HG03280 (cell line): Measurements from ENCODE around the gene ESYT1.

Experiments used
- ATAC-seq: cut with Tn5 transposase; IDR thresholded peaks from one replicate; pipeline ENCODE4 v1.9.1; 2021; ENCODE audit warnings: mild to moderate bottlenecking, moderate library complexity; ENCODE audit not compliant: unreplicated experiment

The ESYT1 gene

GRCh38 chr12:56127888-56128669 is at the start of gene ESYT1:
Gene ESYT1, plus strand, starts transcription at chr12:56128267. Its CDS starts 53 bp downstream, at chr12:56128320.
- peak; percentile 90 for ATAC-seq

- no peak for ATAC-seq
These were observed 49.6 kb upstream of the ESYT1 start for GRCh38 chr12:56078427-56078826.

GRCh38 chr12:56078931-56079722 is 48.9 kb upstream of the ESYT1 start:
- ATAC-seq = peak; percentile 65

- ATAC-seq = peak; percentile 25
These were observed 48.1 kb upstream of the ESYT1 start, which contains the start of gene ERBB3 for GRCh38 chr12:56079723-56080555. Gene ERBB3, plus strand, starts transcription at chr12:56080165. Its CDS starts 136 bp downstream, at chr12:56080301.

GRCh38 chr12:56080556-56081138 is 47.4 kb upstream of the ESYT1 start:
- no peak for ATAC-seq

GRCh38 chr12:56081393-56082347 is 46.4 kb upstream of the ESYT1 start:
- ATAC-seq = no peak

- no peak for ATAC-seq
These were observed 45.7 kb upstream of the ESYT1 start for GRCh38 chr12:56082382-56082781.

- no peak for ATAC-seq
These were observed 45.1 kb upstream of the ESYT1 start for GRCh38 chr12:56082967-56083366.

- ATAC-seq = no peak
These were observed 43.0 kb upstream of the ESYT1 start for GRCh38 chr12:56084958-56085543.

GRCh38 chr12:56086096-56086495 is 42.0 kb upstream of the ESYT1 start:
- no peak for ATAC-seq

- ATAC-seq = no peak
These were observed 41.5 kb upstream of the ESYT1 start for GRCh38 chr12:56086608-56087007.

- ATAC-seq = no peak
These were observed 40.8 kb upstream of the ESYT1 start for GRCh38 chr12:56087220-56087619.

GRCh38 chr12:56097738-56098137 is 30.3 kb upstream of the ESYT1 start:
- no peak for ATAC-seq

GRCh38 chr12:56098592-56098991 is 29.5 kb upstream of the ESYT1 start:
- ATAC-seq = no peak

GRCh38 chr12:56099787-56100186 is 28.3 kb upstream of the ESYT1 start:
- ATAC-seq = no peak

- no peak for ATAC-seq
These were observed 27.0 kb upstream of the ESYT1 start for GRCh38 chr12:56101045-56101444.

GRCh38 chr12:56102683-56103065 is 25.4 kb upstream of the ESYT1 start:
- ATAC-seq = no peak

- no peak for ATAC-seq
These were observed 24.9 kb upstream of the ESYT1 start for GRCh38 chr12:56103066-56103711.

GRCh38 chr12:56103823-56104108 is 24.3 kb upstream of the ESYT1 start:
- ATAC-seq = no peak
